LNCaP clone FGC (cell line): ENCODE results near the gene HMGN5.

Source experiments
- DNase-seq: peaks from one replicate; pipeline ENCODE4 v3.0.0-alpha.2; 2011; ENCODE audit warnings: low read depth
- H3K4me3 ChIP-seq: 2 replicates; pipeline ENCODE4 v1.5.1; 2011; ENCODE audit warnings: mild to moderate bottlenecking, low read depth, low read length, control low read depth
- TF ChIP-seq, protein P1 (sequence below): IDR thresholded peaks from 2 replicates; pipeline ENCODE4 v1.5.1; 2012; ENCODE audit warnings: mild to moderate bottlenecking; ENCODE audit not compliant: control insufficient read depth, insufficient read depth; ENCODE audit errors: extremely low read depth

HMGN5 gene, protein sequence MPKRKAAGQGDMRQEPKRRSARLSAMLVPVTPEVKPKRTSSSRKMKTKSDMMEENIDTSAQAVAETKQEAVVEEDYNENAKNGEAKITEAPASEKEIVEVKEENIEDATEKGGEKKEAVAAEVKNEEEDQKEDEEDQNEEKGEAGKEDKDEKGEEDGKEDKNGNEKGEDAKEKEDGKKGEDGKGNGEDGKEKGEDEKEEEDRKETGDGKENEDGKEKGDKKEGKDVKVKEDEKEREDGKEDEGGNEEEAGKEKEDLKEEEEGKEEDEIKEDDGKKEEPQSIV

GRCh38 chrX:81201671-81202455 lies at the start of gene HMGN5, which contains the start of gene SH3BGRL:
TSS of gene HMGN5 (minus strand) at chrX:81201913. CDS start at chrX:81121549, 80,364 bp downstream.
TSS of gene SH3BGRL (plus strand) at chrX:81202102. CDS start at chrX:81202201, 99 bp downstream.
- TF ChIP-seq, protein P1, sequence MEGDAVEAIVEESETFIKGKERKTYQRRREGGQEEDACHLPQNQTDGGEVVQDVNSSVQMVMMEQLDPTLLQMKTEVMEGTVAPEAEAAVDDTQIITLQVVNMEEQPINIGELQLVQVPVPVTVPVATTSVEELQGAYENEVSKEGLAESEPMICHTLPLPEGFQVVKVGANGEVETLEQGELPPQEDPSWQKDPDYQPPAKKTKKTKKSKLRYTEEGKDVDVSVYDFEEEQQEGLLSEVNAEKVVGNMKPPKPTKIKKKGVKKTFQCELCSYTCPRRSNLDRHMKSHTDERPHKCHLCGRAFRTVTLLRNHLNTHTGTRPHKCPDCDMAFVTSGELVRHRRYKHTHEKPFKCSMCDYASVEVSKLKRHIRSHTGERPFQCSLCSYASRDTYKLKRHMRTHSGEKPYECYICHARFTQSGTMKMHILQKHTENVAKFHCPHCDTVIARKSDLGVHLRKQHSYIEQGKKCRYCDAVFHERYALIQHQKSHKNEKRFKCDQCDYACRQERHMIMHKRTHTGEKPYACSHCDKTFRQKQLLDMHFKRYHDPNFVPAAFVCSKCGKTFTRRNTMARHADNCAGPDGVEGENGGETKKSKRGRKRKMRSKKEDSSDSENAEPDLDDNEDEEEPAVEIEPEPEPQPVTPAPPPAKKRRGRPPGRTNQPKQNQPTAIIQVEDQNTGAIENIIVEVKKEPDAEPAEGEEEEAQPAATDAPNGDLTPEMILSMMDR = no peak
- peak within 1 kb of the TSS; percentile 55 for H3K4me3 ChIP-seq
- DNase-seq = no peak

GRCh38 chrX:81241753-81242152 lies 40.0 kb upstream of the HMGN5 start:
- TF ChIP-seq, protein P1 = no peak
- no peak overlapping the region for H3K4me3 ChIP-seq
- DNase-seq = no peak

GRCh38 chrX:81240701-81241331 lies 39.1 kb upstream of the HMGN5 start:
- no peak for DNase-seq
- TF ChIP-seq, protein P1 = no peak
- H3K4me3 ChIP-seq = no peak overlapping the region

DNA sequence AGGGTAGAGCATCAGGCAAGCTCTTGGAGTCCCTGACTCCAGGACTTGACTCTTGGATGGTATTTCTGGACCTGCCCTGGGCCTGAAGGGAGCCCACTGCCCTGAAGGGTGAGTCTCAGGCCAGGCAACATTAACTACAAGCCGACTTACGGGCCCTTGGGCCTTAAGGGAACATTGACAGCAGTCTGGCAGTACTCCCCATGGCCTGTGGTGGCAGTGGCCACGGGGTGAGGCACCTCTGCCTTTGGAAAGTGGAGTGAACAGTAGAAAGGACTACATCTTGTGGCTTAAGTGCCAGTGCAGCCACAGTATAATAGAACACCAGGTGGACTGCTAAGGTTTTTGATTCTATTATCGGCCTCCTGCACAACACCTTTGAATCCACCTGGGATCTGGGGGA lies 36.5 kb upstream of the HMGN5 start:
- no peak overlapping the region for H3K4me3 ChIP-seq
- DNase-seq = no peak
- TF ChIP-seq, protein P1 = no peak

GRCh38 chrX:81237516-81237915 lies 35.8 kb upstream of the HMGN5 start:
- TF ChIP-seq, protein P1 = no peak
- no peak for DNase-seq
- H3K4me3 ChIP-seq = no peak overlapping the region

DNA sequence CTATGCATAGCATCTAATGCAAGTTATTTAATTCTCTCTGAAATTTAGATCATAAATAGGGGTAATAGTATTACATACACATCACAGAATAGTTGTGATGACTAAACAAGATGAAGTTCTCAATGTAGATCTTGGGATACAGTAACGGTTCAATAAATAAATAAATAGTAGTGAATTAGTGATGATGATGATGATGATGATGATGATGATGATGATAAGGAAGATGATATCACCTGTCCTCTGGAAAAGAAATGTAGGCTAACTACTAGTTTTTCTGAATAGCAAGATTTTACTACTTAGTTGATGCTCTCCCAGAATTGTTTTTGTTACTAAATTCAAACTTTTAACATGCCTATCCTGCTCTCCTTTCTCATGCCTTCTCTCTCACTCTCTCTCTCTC lies 30.5 kb upstream of the HMGN5 start:
- H3K4me3 ChIP-seq = no peak overlapping the region
- TF ChIP-seq, protein P1 = no peak
- DNase-seq = no peak
